GM19468 (cell line): ENCODE results near the gene CCDC91.
"Not testable (repeated sequence)": the region's sequence is repeated elsewhere in the genome, so short reads cannot be mapped to it uniquely, and the experiment has no call there.

ENCODE experiments used
- ATAC-seq: cut with Tn5 transposase; IDR thresholded peaks from one replicate; pipeline ENCODE4 v1.9.1; 2021; ENCODE audit warnings: mild to moderate bottlenecking, moderate library complexity, moderate number of reproducible peaks; ENCODE audit not compliant: unreplicated experiment; ENCODE audit errors: extremely low read depth

The CCDC91 gene

GRCh38 chr12:28427046-28427445, 236.8 kb downstream of the CCDC91 start:
- no peak for ATAC-seq

GRCh38 chr12:28440081-28440608, 249.9 kb downstream of the CCDC91 start:
- ATAC-seq = no peak

GRCh38 chr12:28442101-28442500, 251.8 kb downstream of the CCDC91 start:
- ATAC-seq = no peak

GRCh38 chr12:28443337-28443736, 253.1 kb downstream of the CCDC91 start:
- ATAC-seq = no peak

GRCh38 chr12:28446031-28446430, 255.8 kb downstream of the CCDC91 start:
- ATAC-seq = no peak

GRCh38 chr12:28453686-28454085, 263.4 kb downstream of the CCDC91 start:
- no peak for ATAC-seq

GRCh38 chr12:28456934-28457710, 266.9 kb downstream of the CCDC91 start:
- ATAC-seq = no peak

- ATAC-seq = no peak
These were observed 267.5 kb downstream of the CCDC91 start for GRCh38 chr12:28457785-28458184.

GRCh38 chr12:28459481-28459880, 269.2 kb downstream of the CCDC91 start:
- ATAC-seq = no peak

- peak; percentile 77 for ATAC-seq
These were observed 270.3 kb downstream of the CCDC91 start for GRCh38 chr12:28460420-28461130.

- ATAC-seq = no peak
These were observed 273.1 kb downstream of the CCDC91 start for GRCh38 chr12:28463396-28463795.

- not testable (repeated sequence) for ATAC-seq
These were observed 281.5 kb downstream of the CCDC91 start for GRCh38 chr12:28471762-28472161.

- not testable (repeated sequence) for ATAC-seq
These were observed 285.9 kb downstream of the CCDC91 start for GRCh38 chr12:28476206-28476605.

GRCh38 chr12:28479097-28479496, 288.8 kb downstream of the CCDC91 start:
- not testable (repeated sequence) for ATAC-seq

- ATAC-seq = no peak
These were observed 289.4 kb downstream of the CCDC91 start for GRCh38 chr12:28479683-28480082.

- no peak for ATAC-seq
These were observed 293.9 kb downstream of the CCDC91 start for GRCh38 chr12:28484156-28484555.

GRCh38 chr12:28486521-28486920, 296.3 kb downstream of the CCDC91 start:
- ATAC-seq = no peak

- ATAC-seq = no peak
These were observed 299.0 kb downstream of the CCDC91 start for GRCh38 chr12:28489246-28489645.

- ATAC-seq = peak; percentile 83
These were observed 307.7 kb downstream of the CCDC91 start for GRCh38 chr12:28497889-28498411.

GRCh38 chr12:28498850-28499249, 308.6 kb downstream of the CCDC91 start:
- no peak for ATAC-seq

GRCh38 chr12:28500373-28501024, 310.2 kb downstream of the CCDC91 start:
- no peak for ATAC-seq
